HepG2 (cell line): Measurements from ENCODE around the gene MTG1. TPM values are rescaled to one million over a fixed set of nuclear protein-coding genes. Genes with fewer than 3 reads are reported as not detected.
"Not testable (repeated sequence)": the region's sequence is repeated elsewhere in the genome, so short reads cannot be mapped to it uniquely, and the experiment has no call there.

ENCODE experiments used
- ATAC-seq: fragments of 200-7000 bp; cut with Tn5 transposase; 3 replicates; pipeline ENCODE4 v1.9.1; 2020; ENCODE audit warnings: mild to moderate bottlenecking, moderate library complexity
- BruUV-seq: library from RNA; stranded (reverse); fragments of 400-500 nt; replicated peaks from 2 replicates; lab custom pipeline; 2021; lab: Mats Ljungman, UMichigan
- CTCF ChIA-PET: fragments of 300-600 bp; formaldehyde crosslinking; extraction: SDS; loops from one replicate; lab custom pipeline; 2021; ENCODE audit warnings: low total read pairs, inconsistent platforms, low intra/inter-chr PET ratio; lab: Yijun Ruan, JAX
- POLR2A ChIA-PET: fragments of 350-600 bp; sonication (Branson Sonifier 250); formaldehyde crosslinking; loops from one replicate; lab custom pipeline; 2020; ENCODE audit warnings: antibody characterized with exemption, inconsistent platforms; lab: Yijun Ruan, JAX
- DNase-seq: peaks from one replicate; pipeline ENCODE4 v3.0.0-alpha.2; 2015; ENCODE audit warnings: low spot score
- FAIRE-seq: peaks from 3 replicates; lab custom pipeline; 2011; peaks lifted over from hg19 to GRCh38; lab: Jason Lieb, UNC
- H2AFZ ChIP-seq: one replicate; pipeline ENCODE4 v1.6.1; 2011; ENCODE audit warnings: low read length, inconsistent platforms
- H3K27ac ChIP-seq: fragments of 300-600 bp; 3 replicates; pipeline ENCODE4 v1.8.0; 2011; ENCODE audit warnings: mixed run types, mild to moderate bottlenecking, mixed read lengths, low read length, inconsistent platforms; ENCODE audit not compliant: insufficient read depth; ENCODE audit errors: extremely low read length
- H3K27me3 ChIP-seq, 2 experiments: fragments of 200-600 bp in 1 of 2; 2 replicates in 1 of 2; 3 replicates in 1 of 2; pipeline versions ENCODE4 v1.6.0 to v1.8.0; 2011; ENCODE audit warnings: low read length in 2 of 2, mild to moderate bottlenecking in 2 of 2, moderate library complexity in 2 of 2, inconsistent platforms in 1 of 2; ENCODE audit not compliant: insufficient read depth in 2 of 2, control insufficient read depth in 1 of 2
- H3K36me3 ChIP-seq, 2 experiments: fragments of 200-600 bp in 1 of 2; replicated peaks in 1 of 2; 2 replicates in 1 of 2; 3 replicates in 1 of 2; pipeline versions ENCODE4 v1.5.1 to v1.8.0; 2011; ENCODE audit warnings: low read length in 2 of 2, inconsistent platforms in 1 of 2; ENCODE audit not compliant: insufficient read depth in 2 of 2, control insufficient read depth in 1 of 2
- H3K4me1 ChIP-seq: 2 replicates; pipeline ENCODE4 v1.5.1; 2012; ENCODE audit warnings: low read length, inconsistent platforms; ENCODE audit not compliant: insufficient read depth
- H3K4me2 ChIP-seq: 2 replicates; pipeline ENCODE4 v1.6.0; 2011; ENCODE audit warnings: low read depth, low read length, inconsistent platforms
- H3K4me3 ChIP-seq, 3 experiments: fragments of 200-600 bp in 1 of 3; sonication (generic), shearing (Covaris generic) in 1 of 3; replicated peaks in 1 of 3; 2 replicates each; pipeline ENCODE4 v1.5.1; 2011 to 2016; ENCODE audit warnings: low read length in 3 of 3, inconsistent platforms in 2 of 3, low read depth in 2 of 3, mild to moderate bottlenecking in 2 of 3, control low read depth in 1 of 3, mixed read lengths in 1 of 3; ENCODE audit not compliant: insufficient read depth in 1 of 3
- H3K79me2 ChIP-seq: one replicate; pipeline ENCODE4 v1.6.1; 2011; ENCODE audit warnings: low read length, inconsistent platforms; ENCODE audit not compliant: insufficient read depth
- H3K9ac ChIP-seq: 2 replicates; pipeline ENCODE4 v1.6.0; 2011; ENCODE audit warnings: mild to moderate bottlenecking, low read depth, low read length, inconsistent platforms; ENCODE audit not compliant: insufficient read depth
- H3K9me3 ChIP-seq: 2 replicates; pipeline ENCODE4 v1.5.1; 2012; ENCODE audit warnings: mild to moderate bottlenecking, low read length
- H4K20me1 ChIP-seq: 2 replicates; pipeline ENCODE4 v1.6.0; 2011; ENCODE audit warnings: inconsistent platforms, mild to moderate bottlenecking, low read length, moderate library complexity; ENCODE audit not compliant: insufficient read depth
- AGO2 ChIP-seq: fragments of 200-400 bp; formaldehyde crosslinking; optimal IDR thresholded peaks from 2 replicates; pipeline ENCODE3; 2017; ENCODE audit warnings: mild to moderate bottlenecking, low read depth, low read length, moderate library complexity
- AKAP8 ChIP-seq: sonication (generic); formaldehyde crosslinking; IDR thresholded peaks from 2 replicates; pipeline ENCODE4 v1.5.1; 2020; ENCODE audit warnings: mild to moderate bottlenecking, missing genetic modification reagents
- HNRNPLL ChIP-seq: fragments of 200-400 bp; formaldehyde crosslinking; IDR thresholded peaks from 2 replicates; pipeline ENCODE4 v1.6.1; 2017; ENCODE audit warnings: mild to moderate bottlenecking, low read depth, low read length; ENCODE audit not compliant: poor library complexity, severe bottlenecking
- POLR2G ChIP-seq: fragments of 200-400 bp; formaldehyde crosslinking; IDR thresholded peaks from 2 replicates; pipeline ENCODE4 v1.6.1; 2018; ENCODE audit warnings: mild to moderate bottlenecking, low read depth, low read length, moderate library complexity
- ZNF460 ChIP-seq: sonication (generic); formaldehyde crosslinking; IDR thresholded peaks from 2 replicates; pipeline ENCODE4 v1.5.1; 2020; ENCODE audit warnings: missing genetic modification reagents, mild to moderate bottlenecking, borderline replicate concordance
- ZNF496 ChIP-seq: sonication (generic); formaldehyde crosslinking; IDR thresholded peaks from 2 replicates; pipeline ENCODE4 v1.8.1; 2023; ENCODE audit warnings: mild to moderate bottlenecking, moderate library complexity, missing genetic modification reagents; ENCODE audit not compliant: insufficient replicate concordance
- ZNF557 ChIP-seq: sonication (generic); formaldehyde crosslinking; IDR thresholded peaks from 2 replicates; pipeline ENCODE4 v1.4.0; 2020; ENCODE audit warnings: missing genetic modification reagents
- WGBS: methylation state at CpG from one replicate; pipeline ENCODE4 v1.1.6; 2017; ENCODE audit warnings: low lambda C conversion rate; 5-methylcytosine and 5-hydroxymethylcytosine counted together
- in situ Hi-C: cut with HindIII; loops from 2 replicates; pipeline ENCODE4 v1.10.0; 2017; ENCODE audit warnings: low pct_unique_long_range_greater_than_20kb; ENCODE audit not compliant: extremely low pct_ligation_motif_present
- intact Hi-C: fragments of 100-400 bp; cut with micrococcal nuclease; formaldehyde crosslinking; loops from one replicate; pipeline ENCODE4 v1.10.0; 2022; ENCODE audit not compliant: unreplicated experiment
- polyA plus RNA-seq, 8 experiments: library from polyadenylated mRNA; depleted of rRNA in 3 of 8; stranded (reverse) in 7 of 8; unstranded in 1 of 8; fragments of >200 nt; fragmentation: Illumina TruSeq in 4 of 8; extraction: Trizol in 4 of 8; gene quantifications; 2 replicates each; pipeline versions ENCODE4 v1.2.1 to v1.2.3, GENCODE V29; 2011 to 2016; ENCODE audit warnings: low read depth in 4 of 8, missing spikeins in 1 of 8, mixed read lengths in 1 of 8; ENCODE audit not compliant: insufficient read depth in 1 of 8
- total RNA-seq, 5 experiments: library from RNA; depleted of rRNA; stranded (reverse); fragments of >200 nt; fragmentation: Illumina TruSeq; extraction: Trizol; gene quantifications; 2 replicates each; pipeline ENCODE4 v1.2.3, GENCODE V29; 2016; ENCODE audit warnings: low read depth in 1 of 5

MTG1 gene
- total and polyA plus RNA-seq, 2 of the 13 experiments (the other 11 are each of a cell fraction or from before 2014, with no cell fraction given): 42.0 to 103 TPM

DNA sequence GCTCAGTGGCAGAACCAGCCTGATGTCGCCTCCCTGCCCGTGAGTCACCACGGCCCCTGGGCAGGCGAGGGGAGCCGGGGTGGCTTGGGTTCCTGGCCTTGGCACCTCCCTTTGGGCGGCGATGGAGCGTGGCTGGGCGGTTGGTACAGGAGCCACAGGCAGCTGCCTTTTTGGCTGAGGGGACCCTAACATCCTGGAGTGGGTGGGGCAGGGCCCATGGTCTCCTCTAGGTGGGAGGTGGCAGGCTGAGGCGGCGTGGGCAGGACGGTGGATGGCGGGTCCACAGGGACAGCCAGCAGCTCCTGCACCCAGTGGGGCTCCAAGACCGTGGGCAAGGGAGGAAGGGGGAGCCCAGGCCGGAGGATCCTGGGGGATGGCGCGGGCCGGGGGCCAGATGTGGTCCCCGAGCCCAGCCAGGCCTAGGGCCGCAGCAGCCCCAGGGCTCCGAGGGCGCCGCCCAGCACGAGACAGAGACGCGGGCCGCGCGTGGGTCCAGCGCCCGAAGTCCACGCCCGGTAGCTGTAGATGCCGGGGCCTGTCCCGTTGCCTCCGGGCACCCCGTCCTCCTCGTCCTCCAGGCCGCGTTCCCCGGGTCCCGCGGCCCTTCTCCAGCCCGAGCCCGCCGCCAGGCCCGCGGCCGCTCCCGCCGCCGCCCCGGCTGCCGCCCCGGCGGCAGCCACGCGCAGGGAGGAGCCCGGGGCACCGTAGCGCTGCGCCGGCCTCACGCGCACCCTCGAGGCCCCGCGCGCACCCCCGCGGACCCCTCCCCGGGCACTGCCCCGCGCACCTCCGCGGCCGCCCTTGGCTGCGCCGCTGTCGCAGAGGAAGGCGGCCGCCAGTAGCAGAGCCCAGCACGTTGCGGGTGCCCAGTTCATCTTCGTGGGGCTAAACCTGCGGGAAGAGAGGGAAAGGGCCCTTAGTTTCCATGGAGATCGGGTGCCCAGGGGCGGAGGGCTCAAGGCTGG lies 29.1 kb downstream of the MTG1 start:
- Histone ChIP-seq H3K4me2 (no peak overlapping the region), H3K4me3 (no peak overlapping the region), H3K9ac (no peak overlapping the region), H3K27ac (no peak overlapping the region), H3K9me3 (no peaks in the 10 kb centered on the region), H3K27me3 (no peaks in the 10 kb centered on the region)
- POLR2A ChIA-PET: no interaction called here
- no peak for DNase-seq
- in situ Hi-C loops: loop anchor here (5.0 kb wide), 1 partner anchor 149 kb away; no protein-coding TSS in a partner anchor
- TF ChIP-seq AKAP8 (CRISPR knock-in tag): peak; percentile 34; the same call in 1 of the 2 replicates
- no peak for TF ChIP-seq ZNF496 (CRISPR knock-in tag)
- no peak for TF ChIP-seq ZNF557
- 0 out of 2 replicates have a peak, but pooled peaks have one; percentile 34 for TF ChIP-seq POLR2G
- no peak for TF ChIP-seq ZNF460 (CRISPR knock-in tag)
- TF ChIP-seq HNRNPLL: peak; percentile 86
- peak; percentile 93 for TF ChIP-seq AGO2
- TF ChIP-seq, all 625 proteins: peak for 4
- CTCF ChIA-PET: no interaction called here
- Histone ChIP-seq H3K36me3 (peaks cover 6 to 10% of the 10 kb centered on the region in 2 experiments; a peak in 2 of 5 replicates), H3K79me2 (no peaks in the 10 kb centered on the region), H2AFZ (no peak overlapping the region), H4K20me1 (no peaks in the 10 kb centered on the region), H3K4me1 (no peaks in the 10 kb centered on the region)
- ATAC-seq (peak; percentile 2; the same call in 2 of the 3 replicates), FAIRE-seq (no peak)
- intact Hi-C loops: no loop called here
- 89% methylated on average over 21 of the region's 88 CpGs for WGBS
- no TSS peak for BruUV-seq

- H3K36me3 ChIP-seq, DNase-seq, H3K4me1 ChIP-seq, H3K9me3 ChIP-seq, intact Hi-C loops, H3K27ac ChIP-seq, H3K27me3 ChIP-seq, H4K20me1 ChIP-seq, H3K9ac ChIP-seq, H2AFZ ChIP-seq, H3K4me3 ChIP-seq, H3K79me2 ChIP-seq, H3K4me2 ChIP-seq, POLR2A ChIA-PET, BruUV-seq, FAIRE-seq, CTCF ChIA-PET: not testable (repeated sequence)
- in situ Hi-C loops: loop anchor here (5.0 kb wide), 1 partner anchor 148 kb away; no protein-coding TSS in a partner anchor
- no CpG with 5 or more reads among the region's 46 CpGs for WGBS
- ATAC-seq: peak; percentile 43
Measured at GRCh38 chr10:133424102-133424501, 30.1 kb downstream of the MTG1 start.

GRCh38 chr10:133424601-133425000 lies 30.6 kb downstream of the MTG1 start, which contains the start of gene SPRN:
SPRN (minus strand) TSS chr10:133424625; CDS start chr10:133423681, 944 bp downstream.
- FAIRE-seq, H3K4me2 ChIP-seq, H3K9ac ChIP-seq, DNase-seq, intact Hi-C loops, H2AFZ ChIP-seq, H3K9me3 ChIP-seq, BruUV-seq, CTCF ChIA-PET, H3K27me3 ChIP-seq, H3K27ac ChIP-seq, H3K36me3 ChIP-seq, H3K4me1 ChIP-seq, H3K79me2 ChIP-seq, H4K20me1 ChIP-seq, POLR2A ChIA-PET, H3K4me3 ChIP-seq: not testable (repeated sequence)
- in situ Hi-C loops: loop anchor here (5.0 kb wide), 1 partner anchor 148 kb away; no protein-coding TSS in a partner anchor
- ATAC-seq: peak; percentile 5; the same call in 2 of the 3 replicates
- WGBS: 54% methylated on average over 17 of the region's 37 CpGs
